Vagina (tissue), 2 donors: ENCODE results near the gene TRAPPC4.

Experiments
- CTCF ChIP-seq, 3 experiments: fragments of 450-650 bp in 2 of 3; fragments of 200-600 bp in 1 of 3; sonication (generic) in 1 of 3; IDR thresholded peaks; one replicate each; pipeline ENCODE4 v1.5.1; 2017 to 2019; ENCODE audit warnings: antibody characterized with exemption in 3 of 3, mild to moderate bottlenecking in 2 of 3, moderate library complexity in 2 of 3
- POLR2AphosphoS5 ChIP-seq, 2 donors: sonication (generic); formaldehyde crosslinking; IDR thresholded peaks; one replicate each; pipeline ENCODE4 v1.9.0; 2017; ENCODE audit warnings: antibody characterized with exemption in 2 of 2, mild to moderate bottlenecking in 2 of 2, low read depth in 1 of 2; ENCODE audit not compliant: insufficient read depth in 1 of 2

GRCh38 chr11:119062779-119063178, 44.2 kb downstream of the TRAPPC4 start:
- no peak for TF ChIP-seq CTCF (IDR thresholded peaks at IDR 0.05)
- no peak for TF ChIP-seq POLR2AphosphoS5 (IDR thresholded peaks at IDR 0.05; ENCODE audit: insufficient read depth in 1 of 2, low read depth in 1 of 2)
